GM10266 (cell line): ENCODE data around the gene FHDC1.
"Not testable (repeated sequence)": the region's sequence is repeated elsewhere in the genome, so short reads cannot be mapped to it uniquely, and the experiment has no call there.

Experiments used
- DNase-seq: peaks from one replicate; pipeline ENCODE4 v3.0.0; 2012; ENCODE audit errors: extremely low spot score
- TF ChIP-seq, protein P1 (sequence below): IDR thresholded peaks from 2 replicates; pipeline ENCODE4 v1.5.1; 2012; ENCODE audit warnings: mild to moderate bottlenecking, low read depth; ENCODE audit not compliant: control insufficient read depth, insufficient read depth; ENCODE audit errors: missing control alignments

The FHDC1 gene

GRCh38 chr4:152935631-152936445 lies at the start of gene FHDC1:
FHDC1 (plus strand) TSS chr4:152936323; CDS start chr4:152943058, 6,735 bp downstream.
- DNase-seq: peak; percentile 62
- TF ChIP-seq, protein P1, sequence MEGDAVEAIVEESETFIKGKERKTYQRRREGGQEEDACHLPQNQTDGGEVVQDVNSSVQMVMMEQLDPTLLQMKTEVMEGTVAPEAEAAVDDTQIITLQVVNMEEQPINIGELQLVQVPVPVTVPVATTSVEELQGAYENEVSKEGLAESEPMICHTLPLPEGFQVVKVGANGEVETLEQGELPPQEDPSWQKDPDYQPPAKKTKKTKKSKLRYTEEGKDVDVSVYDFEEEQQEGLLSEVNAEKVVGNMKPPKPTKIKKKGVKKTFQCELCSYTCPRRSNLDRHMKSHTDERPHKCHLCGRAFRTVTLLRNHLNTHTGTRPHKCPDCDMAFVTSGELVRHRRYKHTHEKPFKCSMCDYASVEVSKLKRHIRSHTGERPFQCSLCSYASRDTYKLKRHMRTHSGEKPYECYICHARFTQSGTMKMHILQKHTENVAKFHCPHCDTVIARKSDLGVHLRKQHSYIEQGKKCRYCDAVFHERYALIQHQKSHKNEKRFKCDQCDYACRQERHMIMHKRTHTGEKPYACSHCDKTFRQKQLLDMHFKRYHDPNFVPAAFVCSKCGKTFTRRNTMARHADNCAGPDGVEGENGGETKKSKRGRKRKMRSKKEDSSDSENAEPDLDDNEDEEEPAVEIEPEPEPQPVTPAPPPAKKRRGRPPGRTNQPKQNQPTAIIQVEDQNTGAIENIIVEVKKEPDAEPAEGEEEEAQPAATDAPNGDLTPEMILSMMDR: no peak

DNA sequence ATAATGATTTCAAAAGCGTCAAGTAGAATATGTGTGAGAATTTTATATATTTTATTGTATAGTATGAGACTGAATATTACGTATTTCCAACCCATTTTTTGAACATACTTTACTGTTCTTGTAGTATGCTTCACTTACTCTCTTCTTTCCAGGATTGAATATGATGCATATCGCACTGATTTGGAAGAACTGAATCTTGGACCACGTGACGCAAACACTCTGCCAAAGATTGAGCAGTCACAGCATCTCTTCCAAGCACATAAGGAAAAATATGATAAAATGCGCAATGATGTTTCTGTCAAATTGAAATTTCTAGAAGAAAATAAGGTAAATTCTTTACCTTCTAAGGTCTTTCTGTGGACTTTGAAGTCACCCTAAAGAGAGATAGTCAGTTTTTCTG lies 48.1 kb upstream of the FHDC1 start:
- no peak for DNase-seq
- TF ChIP-seq, protein P1: no peak

- TF ChIP-seq, protein P1: no peak
- no peak for DNase-seq
Observed at GRCh38 chr4:152892974-152893373, 43.1 kb upstream of the FHDC1 start.

DNA sequence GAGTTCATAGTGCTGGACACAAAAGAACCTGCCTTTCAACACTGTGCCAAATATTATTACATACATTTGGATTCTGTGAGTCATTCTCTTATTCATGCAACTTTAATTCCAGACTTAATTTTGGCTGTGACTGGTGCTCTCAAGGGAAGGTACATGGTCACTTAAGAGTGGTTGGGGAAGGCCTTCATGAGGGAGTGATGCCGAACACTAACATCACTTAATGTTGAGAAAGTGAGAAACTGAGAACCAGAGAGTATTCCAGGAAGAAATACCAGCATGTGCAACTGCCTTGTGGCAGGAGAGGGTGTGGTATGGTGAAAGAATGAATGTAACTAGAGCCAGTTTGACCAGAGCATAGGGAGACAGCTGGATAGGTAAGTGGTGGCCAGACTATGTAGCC lies 41.5 kb upstream of the FHDC1 start:
- no peak for DNase-seq
- TF ChIP-seq, protein P1: no peak

DNA sequence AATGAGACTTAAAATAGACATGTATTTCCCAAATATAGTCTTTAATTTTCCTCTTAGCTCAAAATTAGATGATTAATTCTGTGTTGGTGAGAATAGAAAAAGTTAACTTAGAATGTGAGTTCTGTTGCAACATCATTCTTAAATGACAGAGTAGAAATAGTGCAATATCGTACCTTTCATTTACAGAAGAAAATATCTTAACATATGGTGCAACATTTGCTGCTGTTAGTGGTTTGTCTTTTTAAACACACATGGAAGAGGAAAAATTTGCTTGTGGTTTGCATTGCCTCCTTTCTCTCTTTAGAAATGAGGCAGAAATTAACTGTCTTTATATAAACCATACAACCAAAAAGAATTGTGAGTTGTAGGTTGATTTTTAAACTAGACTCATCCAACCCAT lies 39.3 kb upstream of the FHDC1 start:
- no peak for DNase-seq
- TF ChIP-seq, protein P1: no peak

GRCh38 chr4:152898133-152898532 lies 38.0 kb upstream of the FHDC1 start:
- not testable (repeated sequence) for DNase-seq

GRCh38 chr4:152898606-152899005 lies 37.5 kb upstream of the FHDC1 start:
- TF ChIP-seq, protein P1: no peak
- DNase-seq: no peak

GRCh38 chr4:152900395-152900794 lies 35.7 kb upstream of the FHDC1 start:
- no peak for DNase-seq
- TF ChIP-seq, protein P1: no peak
